HG03354 (cell line): ENCODE data around the gene CHD5.

Experiments used
- ATAC-seq: cut with Tn5 transposase; IDR thresholded peaks from one replicate; pipeline ENCODE4 v1.9.1; 2021; ENCODE audit warnings: mild to moderate bottlenecking; ENCODE audit not compliant: unreplicated experiment, poor library complexity, severe bottlenecking

The CHD5 gene

DNA sequence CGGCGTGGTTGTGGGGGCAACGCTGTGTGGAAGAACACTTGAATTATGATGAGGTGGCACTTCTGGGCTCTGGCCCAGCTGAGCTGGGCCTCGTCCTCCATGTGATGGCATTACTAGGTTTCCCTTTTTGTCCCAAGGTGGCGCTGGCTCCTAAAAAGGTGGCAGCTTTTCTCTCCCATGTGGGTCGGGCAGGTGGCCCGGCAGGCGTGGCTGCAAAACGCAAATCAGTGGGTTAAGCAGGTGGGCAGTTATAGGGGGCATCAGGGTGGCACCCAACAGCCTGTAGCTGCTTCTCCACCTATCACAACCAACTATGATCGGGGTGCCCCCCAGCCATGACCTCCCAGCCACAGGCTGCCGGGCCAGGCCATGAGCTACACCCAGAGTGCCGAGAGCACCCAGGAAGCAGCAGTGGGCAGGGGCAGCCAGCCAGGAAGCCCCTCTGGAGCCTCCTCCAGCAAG, 74.9 kb downstream of the CHD5 start:
- ATAC-seq, result no peak

DNA sequence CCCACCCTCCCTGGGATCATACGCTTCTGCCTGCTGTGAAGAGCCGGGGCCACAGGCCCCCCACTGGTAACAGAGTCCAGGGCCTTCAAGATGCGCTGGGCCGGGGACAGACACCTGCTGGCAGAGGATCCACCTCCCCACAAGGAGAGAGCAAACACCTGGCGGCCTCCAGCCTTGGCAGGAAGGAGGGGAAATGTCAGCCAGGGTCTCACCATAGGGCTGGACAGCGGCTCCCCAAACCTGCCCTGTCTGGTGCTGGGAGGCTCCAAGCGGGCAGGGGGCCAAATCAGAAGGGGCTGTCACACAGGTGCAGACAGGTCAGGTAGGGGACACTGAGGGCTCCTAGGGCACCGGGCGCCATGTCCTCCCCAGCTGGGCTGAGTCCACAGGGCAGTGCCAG, 75.5 kb downstream of the CHD5 start:
- ATAC-seq, result no peak

DNA sequence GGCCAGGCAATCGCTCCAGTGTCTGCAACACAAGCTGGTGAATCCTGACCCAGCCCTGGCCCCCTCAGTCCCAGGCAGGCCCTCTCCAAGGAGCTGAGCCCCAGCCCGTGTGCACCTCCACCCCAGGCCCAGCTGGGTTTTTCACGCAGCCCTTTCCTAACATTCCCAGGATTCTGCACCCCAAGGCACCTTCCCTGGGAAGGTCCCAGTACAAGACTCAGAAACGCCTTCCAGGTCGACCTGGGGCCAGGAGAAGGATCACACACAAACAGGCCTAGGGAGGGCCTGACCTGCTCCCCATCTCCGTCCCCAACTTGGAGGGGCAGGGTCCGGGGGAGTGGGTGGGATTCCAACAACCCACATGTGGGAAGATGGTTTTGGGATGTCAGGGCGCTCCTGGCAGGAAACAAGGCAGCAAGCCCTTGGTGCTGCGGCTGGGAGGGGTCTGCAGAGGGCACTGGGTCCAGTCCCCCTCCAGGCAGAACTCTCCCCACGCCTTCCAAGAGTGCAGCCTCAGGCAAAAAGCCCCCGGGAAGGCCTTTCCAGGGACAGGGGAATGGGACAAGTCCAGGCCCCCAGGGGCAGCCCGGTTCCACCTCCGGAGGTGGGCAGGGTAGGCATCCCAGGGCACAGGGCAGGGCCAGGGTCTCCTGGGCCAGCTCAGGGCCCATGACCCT, 76.1 kb downstream of the CHD5 start:
- no peak for ATAC-seq

DNA sequence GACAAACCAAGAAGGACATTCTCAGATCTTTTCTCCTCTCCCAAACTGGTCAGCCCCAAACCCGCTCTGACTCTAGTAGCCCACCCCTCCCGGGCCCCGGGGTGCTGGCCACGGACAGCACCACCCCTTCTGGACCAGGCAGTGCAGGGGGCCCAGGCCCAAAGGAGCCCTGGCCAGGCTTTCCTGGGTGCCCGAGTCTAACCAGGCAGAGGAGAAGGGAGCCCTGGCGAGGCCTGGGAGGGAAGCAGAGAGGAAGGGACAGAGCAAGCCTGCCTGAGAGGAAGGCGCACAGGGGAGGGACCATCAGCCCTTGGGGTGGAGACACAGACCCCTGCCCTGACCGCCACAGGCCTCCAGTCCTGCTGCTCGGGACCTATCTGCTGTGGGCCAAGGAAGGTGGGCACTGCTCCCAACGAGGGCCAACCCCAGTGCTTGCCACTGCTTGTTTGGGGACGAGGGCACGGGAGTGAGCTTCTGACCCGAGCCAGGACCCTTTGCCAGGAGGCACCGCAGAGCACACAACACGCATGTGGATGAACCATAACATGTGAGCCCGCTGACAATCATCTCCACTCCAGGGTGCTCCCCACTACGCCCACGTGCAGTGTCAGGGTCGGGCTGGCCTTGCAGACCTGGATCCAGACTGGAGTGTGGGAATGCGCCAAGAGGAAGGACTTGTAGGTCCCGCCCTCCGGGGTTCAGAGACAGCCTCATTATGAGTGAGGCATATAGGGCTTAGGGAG, 76.8 kb downstream of the CHD5 start:
- no peak for ATAC-seq

DNA sequence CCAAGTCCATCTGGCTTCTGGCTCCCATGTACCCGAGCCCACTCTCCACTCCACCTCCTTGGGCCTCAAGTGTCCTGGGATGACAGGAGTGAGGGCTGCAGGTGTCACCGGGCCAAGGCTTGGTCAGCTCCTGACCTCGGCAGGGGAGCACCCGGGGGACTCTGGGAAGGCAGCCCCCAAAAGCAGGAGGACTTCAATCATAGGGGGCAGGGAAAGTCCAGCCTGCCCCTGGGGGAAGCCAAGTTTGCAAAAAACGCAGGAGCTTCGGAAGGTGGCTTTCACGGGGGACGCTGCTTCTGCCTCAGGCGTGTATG, 77.6 kb downstream of the CHD5 start:
- no peak for ATAC-seq

DNA sequence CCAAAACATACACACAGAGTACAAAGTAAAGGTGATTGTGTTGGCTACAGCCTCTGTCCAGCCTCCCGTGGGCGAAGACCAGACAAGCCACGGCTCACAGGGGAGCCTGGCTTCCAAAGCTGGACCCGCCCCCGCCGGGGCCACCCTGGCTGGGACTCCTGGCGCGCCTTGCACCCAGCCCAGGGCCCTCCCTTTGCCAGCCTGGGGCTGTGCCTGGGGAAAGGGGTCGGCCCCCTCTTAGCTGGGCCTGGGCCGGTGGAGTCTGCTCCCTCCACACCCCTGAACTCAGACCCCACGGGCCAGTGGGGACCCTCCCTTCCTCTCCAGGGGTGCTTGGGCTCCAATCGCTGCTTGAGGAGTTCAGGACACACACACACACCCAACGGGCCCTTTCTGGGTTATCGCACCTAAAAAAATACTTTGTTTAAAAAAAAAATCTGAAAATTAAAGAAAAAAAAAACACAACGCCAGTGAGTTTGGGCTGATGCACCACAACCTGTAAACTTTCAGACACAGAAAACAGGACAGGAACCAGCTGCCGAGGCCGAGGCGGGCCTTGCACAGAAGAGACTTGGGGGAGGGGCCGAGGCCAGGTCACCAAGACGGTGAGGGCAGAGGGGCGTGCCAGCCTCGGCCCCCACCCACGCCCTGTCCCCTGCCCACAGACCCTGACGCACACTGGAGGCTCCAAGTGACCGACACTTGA, 78.1 kb downstream of the CHD5 start:
- no peak for ATAC-seq

DNA sequence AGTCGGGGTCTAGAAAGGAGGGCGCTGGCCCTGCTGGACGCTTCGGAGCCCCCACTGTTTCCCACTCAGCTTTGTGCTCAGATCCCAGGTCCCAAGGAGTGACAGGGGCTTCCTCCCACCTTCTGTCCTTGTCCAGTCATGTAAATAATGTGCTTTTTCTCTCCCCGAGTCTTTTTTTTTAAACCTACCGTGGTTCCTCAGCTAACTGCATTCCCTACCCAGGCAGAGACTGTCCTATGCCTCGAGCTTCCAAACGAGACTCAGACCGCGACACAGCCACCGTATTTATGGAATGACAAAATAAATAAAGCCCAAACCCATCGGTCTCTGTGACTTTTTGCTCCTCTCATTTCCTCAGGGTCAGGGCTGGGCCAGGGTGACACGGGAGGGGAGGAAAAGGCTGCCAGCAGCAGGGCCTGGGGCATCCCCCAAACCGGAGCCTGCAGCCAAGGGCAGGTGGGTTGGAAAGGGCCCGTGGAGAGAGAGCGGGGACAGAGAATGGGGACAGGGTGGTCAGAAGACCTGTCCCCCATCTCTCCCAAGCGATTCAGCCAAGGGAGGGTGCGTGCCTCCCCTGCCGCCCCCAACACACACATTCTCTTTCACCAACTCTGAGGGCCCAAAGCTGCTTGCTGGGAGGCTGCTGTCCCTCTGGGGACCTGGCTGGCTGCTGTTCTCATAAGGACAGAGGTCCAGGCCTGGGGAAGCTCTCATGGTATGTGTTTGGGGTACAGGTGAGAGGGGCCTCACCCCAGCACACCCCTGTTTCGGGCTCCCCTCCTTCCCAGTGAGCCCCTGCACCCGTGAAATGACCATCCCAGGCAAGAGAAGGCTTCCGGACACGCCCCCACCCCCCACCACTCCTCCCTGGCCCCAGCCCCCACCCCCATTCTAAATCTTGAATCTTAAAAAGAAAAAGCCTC, 79.0 kb downstream of the CHD5 start:
- ATAC-seq, result no peak

DNA sequence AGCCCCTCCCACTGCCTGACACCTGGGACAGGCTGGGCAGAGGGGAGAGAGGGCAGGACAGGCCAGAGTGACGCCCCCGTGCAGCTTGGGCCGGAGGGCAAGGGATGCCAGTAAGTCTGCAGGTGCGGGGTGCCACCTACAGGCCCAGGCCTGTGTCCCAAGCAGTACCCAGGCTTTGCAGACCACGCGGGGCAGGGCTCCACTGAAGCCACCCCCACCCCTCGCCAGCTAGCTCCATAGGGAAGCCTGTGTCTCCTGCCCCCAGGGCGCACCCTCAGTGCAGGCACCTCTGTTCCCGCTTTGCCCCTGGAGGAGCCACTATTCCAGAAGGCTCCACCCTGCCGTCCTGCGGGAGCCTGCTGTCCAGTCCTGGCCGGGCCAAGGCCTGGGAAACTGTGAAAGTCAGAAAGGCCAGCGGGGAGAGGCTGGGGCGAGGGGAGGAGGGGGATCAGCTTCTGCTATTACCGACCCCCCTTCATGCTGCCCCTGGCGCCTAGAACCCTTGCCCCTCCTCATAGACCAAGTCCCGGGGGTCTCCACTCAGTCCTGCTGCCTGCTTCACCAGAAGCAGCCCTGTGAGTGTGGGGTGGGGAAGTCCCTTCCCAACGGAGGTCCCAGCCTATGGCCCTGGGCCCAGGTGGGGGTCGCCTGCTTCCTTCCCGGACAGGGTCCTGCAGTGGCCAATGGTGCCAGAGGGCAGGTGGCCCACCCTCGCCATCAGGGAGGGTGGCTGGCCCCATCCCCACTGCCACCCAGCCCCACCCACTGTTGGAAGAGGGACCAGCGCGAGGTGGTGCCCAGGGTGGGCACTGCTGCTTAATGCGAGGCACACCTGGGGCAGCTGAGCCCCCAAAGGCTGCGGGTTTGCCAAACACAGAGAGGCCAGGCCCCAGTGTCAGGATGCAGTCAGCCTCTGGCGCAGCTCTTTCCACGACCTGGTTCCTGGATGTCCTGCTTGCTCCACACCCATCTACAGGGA, 80.0 kb downstream of the CHD5 start:
- no peak for ATAC-seq

DNA sequence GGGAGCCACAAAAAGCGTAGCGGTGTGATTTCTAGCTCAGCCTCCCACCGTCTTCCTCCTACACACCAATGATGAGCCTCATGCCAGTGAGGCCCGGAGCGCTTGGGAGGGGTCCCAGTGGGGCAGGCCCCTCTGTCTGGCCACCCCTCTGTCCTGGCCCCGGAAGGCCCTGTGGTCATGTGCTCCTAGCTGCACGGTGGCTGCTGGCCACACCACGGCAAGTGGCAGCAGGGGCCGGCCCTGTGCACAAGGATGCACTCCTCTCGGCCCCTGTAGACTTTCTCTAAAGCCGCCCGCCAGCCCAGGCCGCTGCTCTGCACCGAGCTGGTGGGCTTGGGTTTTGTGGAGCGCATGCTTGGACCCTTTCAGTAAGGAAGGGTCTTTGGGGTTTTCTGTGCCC, 80.8 kb downstream of the CHD5 start:
- no peak for ATAC-seq

DNA sequence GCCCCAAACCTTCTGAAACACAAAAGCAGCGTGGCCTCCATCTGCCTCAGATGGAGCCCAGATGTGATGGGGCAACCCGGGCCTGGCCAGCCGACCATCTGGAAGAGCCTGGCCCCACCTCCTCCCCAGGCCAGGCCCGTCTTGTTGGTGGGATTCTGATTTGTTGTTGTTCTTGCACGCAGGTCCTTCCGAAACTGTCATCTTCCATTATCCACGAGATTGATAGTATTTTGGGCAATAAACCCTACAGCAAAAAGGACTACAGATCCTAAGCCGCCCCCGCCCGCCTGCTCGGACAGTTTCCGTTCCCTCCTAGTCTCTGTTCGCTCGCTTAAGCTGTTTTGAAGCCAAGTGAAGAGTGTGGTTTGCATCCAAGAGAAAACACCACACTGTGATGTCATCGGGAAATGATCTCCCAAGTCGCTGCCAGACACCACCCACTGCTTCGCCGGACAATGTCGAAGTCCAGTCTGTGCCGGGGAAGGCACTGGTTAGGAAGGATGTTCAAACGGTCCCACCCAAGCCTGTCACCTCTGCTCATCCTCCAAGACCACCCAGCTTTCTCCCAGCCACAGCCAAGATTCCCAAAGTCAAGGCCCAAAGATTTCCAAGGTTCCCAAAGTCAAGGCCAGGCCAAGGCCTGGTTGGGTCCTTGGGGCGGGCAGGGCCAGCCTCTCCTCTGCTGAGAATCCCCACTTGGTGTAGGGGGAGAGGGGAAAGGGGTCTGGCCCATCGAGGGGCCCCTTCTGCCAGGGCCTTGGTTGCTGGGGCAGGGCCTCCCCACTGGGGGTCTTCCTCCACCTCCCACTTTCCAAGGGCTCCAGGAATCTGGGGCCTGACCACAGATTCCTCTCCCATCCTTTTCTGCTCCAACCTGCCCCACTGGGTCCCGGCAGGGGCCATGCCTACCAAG, 81.6 kb downstream of the CHD5 start:
- ATAC-seq, result no peak

DNA sequence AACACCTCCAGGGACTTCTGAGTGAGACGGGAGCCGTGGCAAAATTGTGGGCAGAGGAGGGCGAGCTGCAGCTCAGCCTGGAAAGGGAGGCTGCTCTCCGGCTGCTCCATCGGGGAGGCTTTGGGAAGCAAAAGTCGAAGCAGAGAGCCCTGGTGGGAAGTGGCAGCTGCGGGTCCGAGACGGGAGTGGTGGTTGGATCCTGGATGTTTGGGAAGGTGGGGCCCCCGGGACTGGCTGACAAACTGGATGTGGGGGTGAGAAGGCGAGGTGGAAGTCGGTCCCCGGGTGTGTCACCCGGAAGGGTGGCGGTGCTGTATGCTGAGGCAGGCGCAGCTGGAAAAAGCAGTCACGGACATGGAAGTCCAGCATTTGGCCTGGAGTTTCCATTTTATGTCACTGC, 82.3 kb downstream of the CHD5 start:
- ATAC-seq, result no peak

DNA sequence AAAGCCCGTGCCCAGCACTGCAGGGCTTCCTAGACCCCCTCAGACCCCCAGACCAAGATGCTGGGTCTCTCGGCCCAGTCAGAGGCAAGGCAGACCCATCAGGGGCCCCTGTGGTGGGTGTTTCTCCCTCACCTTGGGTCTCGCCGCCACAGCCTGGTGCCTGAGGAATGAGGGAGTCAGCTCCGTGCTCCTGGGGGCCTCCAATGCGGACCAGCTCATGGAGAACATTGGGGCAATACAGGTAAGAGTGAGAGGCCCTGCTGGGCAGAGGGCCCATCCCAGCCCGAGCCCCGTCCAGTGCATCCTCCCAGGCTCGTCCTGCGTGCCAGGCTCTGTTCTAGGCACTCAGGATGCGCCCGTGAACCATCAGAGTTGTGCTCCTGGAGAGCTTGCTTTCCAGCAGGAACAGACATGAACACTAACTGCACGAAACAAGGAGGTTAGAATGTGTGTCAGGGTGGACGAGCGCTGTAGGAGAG, 83.0 kb downstream of the CHD5 start:
- no peak for ATAC-seq

DNA sequence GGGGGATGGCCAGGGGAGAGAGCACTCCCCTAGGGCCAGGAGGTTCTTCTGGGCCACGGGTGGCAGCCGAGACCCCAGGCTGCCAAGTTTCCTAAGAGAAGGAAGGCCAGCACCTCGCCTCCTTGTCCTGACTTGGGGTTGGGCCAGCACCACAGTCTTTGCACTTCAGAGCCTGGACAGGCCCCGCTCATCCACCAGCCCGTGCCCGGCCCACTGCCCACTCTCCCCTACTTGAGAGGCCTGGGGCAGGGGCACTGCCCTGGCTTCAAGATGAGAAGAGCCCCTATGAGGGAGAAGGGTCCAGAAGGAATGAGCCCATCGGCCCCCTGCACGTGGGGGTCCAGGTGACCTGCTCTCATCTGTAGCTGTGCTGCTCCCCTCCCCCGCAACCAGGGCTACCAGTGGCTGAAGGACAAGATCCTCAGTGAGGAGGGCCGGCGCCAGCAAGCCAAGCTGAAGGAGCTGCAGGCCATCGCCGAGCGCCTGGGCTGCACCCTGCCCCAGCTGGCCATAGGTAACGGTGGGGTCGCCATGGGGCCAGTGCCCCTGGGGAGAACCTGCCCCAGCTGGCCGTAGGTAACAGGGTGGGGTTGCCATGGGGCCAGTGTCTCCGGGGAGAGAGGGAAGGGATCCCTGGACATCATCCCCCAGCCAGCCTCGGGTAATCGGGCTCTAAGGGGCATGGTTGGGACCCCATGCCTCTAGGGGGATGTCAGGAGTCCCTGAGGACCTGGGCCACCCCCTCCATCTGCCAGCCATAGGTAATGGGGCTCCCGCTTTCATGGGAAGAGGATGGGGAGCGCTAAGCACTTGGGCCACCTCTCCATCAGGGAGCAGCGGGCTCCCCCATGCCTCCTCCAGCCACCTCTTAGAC, 83.6 kb downstream of the CHD5 start:
- no peak for ATAC-seq

DNA sequence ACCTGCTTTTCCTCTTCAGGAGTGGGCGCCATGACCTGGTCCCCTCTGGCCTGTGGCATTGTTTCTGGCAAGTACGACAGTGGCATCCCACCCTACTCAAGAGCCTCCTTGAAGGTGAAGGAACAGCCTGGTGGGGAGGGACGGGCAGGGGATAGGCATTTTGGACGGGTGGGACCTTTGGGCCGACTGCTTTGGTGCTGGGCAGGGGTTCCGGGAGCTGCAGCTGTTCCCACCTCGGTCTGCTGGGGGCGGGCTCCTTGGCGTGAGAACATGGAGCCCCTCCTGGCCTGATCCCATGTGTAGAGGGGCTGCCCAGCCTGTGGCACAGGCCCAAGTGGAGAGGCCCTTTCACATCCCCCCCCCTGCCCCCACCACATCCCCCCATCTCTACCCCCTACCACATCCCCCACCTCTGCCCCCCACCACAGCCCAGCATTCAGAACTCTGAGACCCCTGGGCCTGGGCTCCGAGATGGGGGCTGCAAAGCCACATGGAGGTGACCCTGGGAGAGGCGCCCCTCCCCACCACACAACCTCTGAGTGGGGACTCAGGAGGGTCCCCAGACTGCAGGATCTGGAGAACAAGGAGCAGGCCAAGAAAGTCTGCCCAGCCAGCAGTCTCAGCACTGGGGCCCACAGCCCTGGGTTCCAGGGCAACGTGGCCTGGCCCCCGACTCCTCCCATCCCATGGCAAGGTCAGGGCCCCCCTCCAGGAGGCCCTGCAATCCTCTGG, 84.4 kb downstream of the CHD5 start:
- ATAC-seq, result no peak

DNA sequence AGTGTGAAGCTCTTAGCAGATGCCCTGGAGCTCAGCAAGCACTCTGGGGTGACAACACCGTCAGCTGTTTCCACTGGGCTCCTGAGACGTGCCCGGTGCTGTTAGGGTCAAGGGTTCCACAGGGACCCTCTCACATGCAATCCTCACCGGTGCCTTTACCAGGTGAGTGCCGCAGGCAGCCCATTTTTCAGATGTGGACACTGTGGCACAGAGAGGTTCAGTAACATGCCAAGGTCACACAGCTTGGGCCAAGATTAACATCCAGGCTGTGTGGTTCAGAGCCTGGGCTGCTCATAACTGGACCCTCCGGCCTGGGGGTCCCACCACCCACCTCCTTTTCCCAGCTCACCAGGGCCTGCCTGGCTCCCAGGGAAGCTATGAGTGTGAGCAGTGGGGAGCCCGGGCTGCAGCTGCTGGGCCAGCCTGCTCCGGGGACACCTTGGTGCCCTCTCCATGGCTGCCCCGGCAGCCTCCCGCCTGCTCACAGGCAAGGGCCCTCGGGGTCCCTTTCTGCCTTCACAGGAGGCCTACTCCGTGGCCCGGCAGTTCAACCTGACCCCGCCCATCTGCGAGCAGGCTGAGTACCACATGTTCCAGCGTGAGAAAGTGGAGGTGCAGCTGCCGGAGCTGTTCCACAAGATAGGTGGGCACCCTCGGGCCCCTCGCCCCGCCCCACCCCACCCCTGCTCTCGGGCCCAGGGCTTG, 85.2 kb downstream of the CHD5 start:
- ATAC-seq, result no peak

DNA sequence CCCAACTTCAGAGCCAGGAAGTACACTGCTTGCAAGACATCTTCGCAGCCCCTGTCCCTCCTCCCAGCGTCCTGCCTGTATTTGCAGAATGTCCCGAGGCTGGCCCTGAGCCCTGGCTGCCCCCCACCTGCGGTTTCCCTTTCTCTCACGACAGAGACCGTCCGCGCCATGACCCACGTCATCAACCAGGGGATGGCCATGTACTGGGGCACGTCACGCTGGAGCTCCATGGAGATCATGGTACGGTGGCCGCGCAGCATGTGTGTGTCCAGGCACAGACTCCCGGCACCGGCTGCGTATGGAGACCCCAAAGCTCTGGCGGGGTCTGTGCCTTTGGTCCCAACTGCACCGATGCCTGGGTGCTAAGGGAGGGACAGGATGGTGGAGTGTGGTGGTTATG, 85.9 kb downstream of the CHD5 start:
- ATAC-seq, result no peak
